ENCODE data around the gene STK11IP. TPM values are rescaled to one million over a fixed set of nuclear protein-coding genes. Genes with fewer than 3 reads are reported as not detected.

Gene STK11IP
- total RNA-seq, 1 experiment from 2014 or later: 11.7 TPM

DNA sequence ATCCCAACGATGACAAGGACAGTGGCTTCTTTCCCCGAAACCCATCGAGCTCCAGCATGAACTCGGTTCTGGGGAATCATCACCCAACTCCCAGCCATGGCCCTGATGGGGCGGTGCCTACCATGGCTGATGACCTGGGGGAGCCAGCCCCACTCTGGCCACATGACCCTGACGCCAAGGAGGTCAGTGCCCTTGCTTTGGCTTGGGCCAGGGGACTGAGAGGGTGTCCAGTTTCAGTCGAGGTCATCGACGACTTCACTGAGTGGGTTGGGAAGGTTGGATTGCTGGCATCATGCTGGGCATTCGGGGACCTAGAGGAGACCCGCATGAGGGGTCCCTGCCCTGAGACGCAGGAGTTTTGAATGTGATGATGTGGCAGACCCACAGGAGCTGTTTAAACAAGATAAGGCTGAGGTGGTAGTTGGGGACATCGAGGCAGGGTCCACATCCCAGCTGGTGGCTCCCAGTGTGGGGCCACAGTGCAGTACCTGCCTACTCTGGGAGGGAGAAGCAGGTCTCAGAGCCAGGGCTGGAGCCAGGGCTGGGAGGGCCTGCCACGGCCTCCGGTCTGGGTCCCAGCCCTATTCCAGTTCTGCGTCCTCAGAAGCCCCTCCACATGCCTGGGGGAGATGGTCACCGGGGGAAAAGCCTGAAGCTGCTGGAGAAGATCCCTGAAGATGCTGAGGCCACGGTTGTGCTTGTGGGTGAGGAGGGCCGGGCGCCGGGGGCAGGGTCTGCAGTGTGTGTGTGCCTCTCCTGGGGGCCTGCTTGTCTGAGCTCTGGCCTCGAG is 35.8 kb downstream of the STK11IP start:
- Histone ChIP-seq H3K4me3 (no peak overlapping the region), H3K4me1 (replicated peaks) (no peaks in the 10 kb centered on the region), H3K36me3 (peaks cover 3% of the 10 kb centered on the region), H3K9me3 (replicated peaks) (no peaks in the 10 kb centered on the region), H3K27ac (no peak overlapping the region), H3K27me3 (replicated peaks) (no peaks in the 10 kb centered on the region)
- peak in 1 of 2 experiments; percentile 41 for DNase-seq (ENCODE audit: low read depth in 1 of 2, low spot score in 2 of 2)

DNA sequence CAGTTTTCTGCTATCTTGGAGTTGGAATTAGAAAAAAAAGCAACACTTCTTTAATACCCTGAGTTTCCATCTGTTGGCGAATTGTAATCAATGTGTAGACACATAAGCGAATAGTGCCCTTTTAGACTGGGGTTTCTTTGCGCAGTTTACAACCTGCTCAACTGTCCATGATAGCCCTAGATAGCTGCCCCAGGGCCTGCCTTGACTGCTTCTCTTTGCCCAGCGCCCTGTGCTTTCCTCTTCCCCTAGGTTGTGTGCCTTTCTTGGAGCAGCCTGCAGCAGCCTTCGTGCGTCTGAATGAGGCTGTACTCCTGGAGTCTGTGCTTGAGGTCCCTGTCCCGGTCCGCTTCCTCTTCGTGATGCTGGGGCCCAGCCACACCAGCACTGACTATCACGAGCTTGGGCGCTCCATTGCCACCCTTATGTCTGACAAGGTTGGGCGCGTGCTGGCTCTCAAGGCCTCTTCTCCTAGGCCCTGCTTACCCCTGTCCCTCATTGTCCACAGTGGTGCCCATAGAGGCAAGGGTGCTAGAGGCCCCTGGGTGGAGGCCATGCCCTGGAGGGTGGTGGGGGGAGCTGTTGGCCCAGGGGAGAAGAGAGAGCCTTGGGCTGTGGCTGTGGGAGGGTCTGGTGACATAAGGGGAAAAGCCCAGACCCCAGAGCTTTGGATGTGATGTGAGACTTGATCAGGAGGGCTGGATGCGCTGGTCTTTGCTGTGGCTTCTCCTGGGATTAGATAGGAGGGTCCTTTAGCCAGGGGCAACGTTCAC is 36.7 kb downstream of the STK11IP start:
- Histone ChIP-seq H3K4me3 (no peak overlapping the region), H3K4me1 (replicated peaks) (no peaks in the 10 kb centered on the region), H3K9me3 (replicated peaks) (no peaks in the 10 kb centered on the region), H3K36me3 (peaks cover 3% of the 10 kb centered on the region), H3K27me3 (replicated peaks) (no peaks in the 10 kb centered on the region), H3K27ac (no peak overlapping the region)
- peak in 1 of 2 experiments; percentile 13 for DNase-seq (ENCODE audit: low read depth in 1 of 2, low spot score in 2 of 2)

DNA sequence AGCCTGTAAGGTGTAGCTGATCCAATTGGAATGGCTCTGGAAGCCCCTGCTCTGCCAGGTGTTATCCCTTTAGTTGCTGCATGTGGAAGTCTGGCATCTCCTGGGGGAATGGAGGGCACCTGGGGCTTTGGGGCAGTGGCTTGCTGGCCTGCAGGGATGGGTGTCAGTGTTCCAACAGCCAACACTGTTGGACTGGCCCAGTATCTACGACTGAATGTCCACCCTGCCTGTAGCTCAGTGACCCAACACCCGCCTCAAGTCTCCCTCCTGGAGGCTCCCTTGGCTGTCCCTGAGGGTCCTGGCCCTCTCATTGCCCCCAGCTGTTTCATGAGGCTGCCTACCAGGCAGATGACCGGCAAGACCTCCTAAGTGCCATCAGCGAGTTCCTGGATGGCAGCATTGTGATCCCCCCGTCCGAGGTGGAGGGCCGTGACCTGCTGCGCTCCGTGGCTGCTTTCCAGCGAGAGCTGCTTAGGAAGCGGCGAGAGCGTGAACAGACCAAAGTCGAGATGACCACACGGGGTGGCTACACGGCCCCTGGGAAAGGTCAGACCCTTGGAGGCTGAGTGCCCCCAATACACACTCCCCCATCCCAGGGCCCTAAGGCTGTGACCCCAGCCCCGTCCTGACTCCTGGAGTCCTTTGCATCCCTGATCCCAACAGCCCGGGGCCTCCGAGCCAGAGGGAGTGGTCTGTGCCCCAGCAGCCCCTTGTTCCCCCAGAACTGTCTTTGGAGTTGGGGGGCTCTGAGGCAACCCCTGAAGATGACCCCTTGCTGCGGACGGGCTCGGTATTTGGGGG is 37.5 kb downstream of the STK11IP start:
- H3K9me3 ChIP-seq (replicated peaks): no peaks in the 10 kb centered on the region
- no peak for DNase-seq (ENCODE audit: low read depth in 1 of 2, low spot score in 2 of 2)
- no peak overlapping the region for H3K27ac ChIP-seq
- H3K4me1 ChIP-seq (replicated peaks): no peaks in the 10 kb centered on the region
- no peak overlapping the region for H3K4me3 ChIP-seq
- H3K27me3 ChIP-seq (replicated peaks): no peaks in the 10 kb centered on the region
- H3K36me3 ChIP-seq: peaks cover 3% of the 10 kb centered on the region

DNA sequence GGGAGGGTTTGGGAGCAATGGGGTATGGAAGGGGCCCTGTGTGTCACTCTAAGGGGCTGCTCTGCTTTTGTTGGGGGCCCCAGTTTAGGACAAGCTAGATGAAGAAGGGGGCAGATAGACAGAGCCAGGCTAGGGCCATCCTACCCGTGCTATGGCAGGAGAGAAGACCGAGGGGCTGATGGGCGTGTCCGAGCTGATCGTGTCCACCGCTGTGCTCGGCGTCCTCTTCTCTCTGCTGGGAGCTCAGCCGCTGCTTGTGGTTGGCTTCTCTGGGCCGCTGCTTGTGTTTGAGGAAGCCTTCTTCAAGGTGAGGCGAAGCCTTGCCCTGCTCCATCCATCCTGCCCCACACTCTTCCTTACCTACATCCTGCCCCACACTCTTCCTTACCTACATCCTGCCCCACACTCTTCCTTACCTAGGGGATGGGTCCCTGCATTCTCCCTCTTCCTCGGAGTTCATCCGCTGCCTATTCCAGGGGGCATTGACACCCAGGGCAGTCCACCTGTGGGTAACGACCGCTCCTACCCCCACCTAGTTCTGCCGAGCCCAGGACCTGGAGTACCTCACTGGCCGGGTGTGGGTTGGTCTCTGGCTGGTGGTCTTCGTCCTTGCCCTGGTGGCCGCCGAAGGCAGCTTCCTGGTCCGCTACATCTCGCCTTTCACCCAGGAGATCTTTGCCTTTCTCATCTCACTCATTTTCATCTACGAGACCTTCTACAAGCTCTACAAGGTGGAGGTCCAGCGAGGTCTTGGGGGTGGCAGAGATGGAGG is 38.7 kb downstream of the STK11IP start:
- peaks cover 3% of the 10 kb centered on the region for H3K36me3 ChIP-seq
- no peak overlapping the region for H3K4me3 ChIP-seq
- no peaks in the 10 kb centered on the region for H3K4me1 ChIP-seq (replicated peaks)
- no peak overlapping the region for H3K27ac ChIP-seq
- H3K9me3 ChIP-seq (replicated peaks): no peaks in the 10 kb centered on the region
- peak in 1 of 2 experiments; percentile 34 for DNase-seq (ENCODE audit: low read depth in 1 of 2, low spot score in 2 of 2)
- no peaks in the 10 kb centered on the region for H3K27me3 ChIP-seq (replicated peaks)

DNA sequence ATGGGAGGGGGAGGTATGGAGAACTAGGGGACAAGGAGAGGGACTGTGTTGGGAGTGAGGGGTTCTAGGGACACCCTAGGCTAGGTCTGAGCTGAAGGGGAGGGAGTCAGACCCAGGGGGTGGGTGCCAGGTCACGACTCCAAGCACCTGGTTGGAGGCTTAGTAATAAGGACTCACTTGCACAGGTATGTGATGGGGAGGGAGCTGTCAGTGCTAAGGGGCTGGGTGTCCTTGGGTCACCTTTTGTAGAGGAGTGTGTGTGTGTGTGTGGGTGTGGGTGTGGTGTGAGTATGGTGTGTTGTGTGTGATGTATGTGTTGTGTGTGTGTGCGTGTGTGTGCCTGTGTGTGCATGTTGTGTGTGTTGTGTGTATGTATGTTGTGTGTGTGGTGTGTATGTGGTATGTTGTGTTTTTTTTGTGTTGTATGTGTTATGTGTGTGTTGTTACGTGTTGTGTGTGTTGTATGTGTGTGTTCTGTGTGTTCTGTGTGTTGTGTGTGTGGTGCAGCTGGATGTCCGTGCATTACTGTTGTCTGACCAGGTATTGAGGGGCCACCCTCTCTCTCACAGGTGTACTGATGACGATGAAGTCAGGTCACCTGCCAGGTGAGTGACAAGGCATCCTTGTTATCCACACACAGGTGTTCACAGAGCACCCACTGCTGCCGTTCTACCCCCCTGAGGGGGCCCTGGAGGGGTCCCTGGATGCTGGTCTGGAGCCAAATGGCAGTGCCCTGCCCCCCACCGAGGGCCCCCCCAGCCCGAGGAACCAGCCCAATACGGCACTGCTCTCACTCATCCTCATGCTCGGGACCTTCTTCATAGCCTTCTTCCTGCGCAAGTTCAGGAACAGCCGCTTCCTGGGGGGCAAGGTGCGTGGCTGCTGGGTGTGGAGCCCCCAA is 39.5 kb downstream of the STK11IP start:
- H3K4me3 ChIP-seq: no peak overlapping the region
- no peaks in the 10 kb centered on the region for H3K27me3 ChIP-seq (replicated peaks)
- DNase-seq (ENCODE audit: low read depth in 1 of 2, low spot score in 2 of 2): peak in 1 of 2 experiments; percentile 33
- H3K4me1 ChIP-seq (replicated peaks): peaks cover 2% of the 10 kb centered on the region
- H3K27ac ChIP-seq: no peak overlapping the region
- peaks cover 3% of the 10 kb centered on the region for H3K36me3 ChIP-seq
- H3K9me3 ChIP-seq (replicated peaks): no peaks in the 10 kb centered on the region

DNA sequence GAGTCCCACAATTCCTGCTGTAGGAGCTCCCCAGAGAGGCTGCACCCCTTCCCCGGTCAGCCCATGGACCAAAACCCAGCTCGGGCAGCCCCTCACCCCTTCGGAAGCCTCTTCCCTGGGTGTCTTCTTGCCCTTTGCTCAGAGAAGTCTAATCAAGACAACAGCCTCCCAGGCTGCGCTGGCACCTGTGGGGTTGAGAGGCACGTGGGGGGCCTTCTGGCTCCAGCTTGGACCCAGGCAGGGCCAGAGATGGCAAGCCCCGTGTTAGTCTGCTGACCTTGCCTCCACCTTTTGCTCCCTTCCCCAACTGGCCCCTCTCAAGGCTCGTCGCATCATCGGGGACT is 40.2 kb downstream of the STK11IP start:
- Histone ChIP-seq H3K36me3 (peaks cover 3% of the 10 kb centered on the region), H3K27me3 (replicated peaks) (no peaks in the 10 kb centered on the region), H3K4me1 (replicated peaks) (peaks cover 8% of the 10 kb centered on the region), H3K27ac (no peak overlapping the region), H3K4me3 (no peak overlapping the region), H3K9me3 (replicated peaks) (no peaks in the 10 kb centered on the region)
- peak in 1 of 2 experiments; percentile 39 for DNase-seq (ENCODE audit: low read depth in 1 of 2, low spot score in 2 of 2)

DNA sequence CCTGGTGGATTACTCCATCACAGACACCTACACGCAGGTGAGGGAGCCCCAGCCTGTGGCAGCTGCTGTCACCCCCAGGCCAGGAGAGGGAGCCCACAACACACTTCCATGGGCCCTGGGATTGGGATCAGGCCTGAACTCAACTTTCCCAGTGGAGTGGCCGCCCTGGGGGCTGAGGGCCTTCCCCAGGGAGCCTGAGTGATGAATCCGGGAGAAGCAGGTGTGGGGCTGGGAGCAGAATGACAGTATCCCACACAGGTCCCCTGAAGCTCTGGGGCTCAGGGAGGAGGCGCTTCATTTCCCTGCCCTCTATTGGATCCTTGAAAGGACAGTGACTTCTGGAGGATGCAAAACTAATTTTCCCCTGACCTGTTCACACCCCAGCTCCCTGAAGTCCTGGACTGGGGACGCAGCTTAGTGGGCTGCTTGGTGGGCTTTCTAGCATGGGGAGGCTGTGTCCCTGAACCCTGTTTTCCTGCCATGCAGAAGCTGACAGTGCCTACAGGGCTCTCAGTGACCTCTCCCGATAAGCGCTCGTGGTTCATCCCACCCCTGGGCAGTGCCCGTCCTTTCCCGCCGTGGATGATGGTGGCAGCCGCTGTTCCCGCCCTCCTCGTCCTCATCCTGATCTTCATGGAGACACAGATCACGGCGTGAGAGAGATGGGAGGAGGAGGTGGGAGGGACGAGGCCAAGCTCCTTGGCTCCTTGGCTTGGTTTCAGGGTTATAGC is 40.7 kb downstream of the STK11IP start:
- no peak for DNase-seq (ENCODE audit: low read depth in 1 of 2, low spot score in 2 of 2)
- Histone ChIP-seq H3K4me3 (no peak overlapping the region), H3K36me3 (peaks cover under 1% of the 10 kb centered on the region), H3K27me3 (replicated peaks) (no peaks in the 10 kb centered on the region), H3K4me1 (replicated peaks) (peaks cover 13% of the 10 kb centered on the region), H3K9me3 (replicated peaks) (no peaks in the 10 kb centered on the region), H3K27ac (no peak overlapping the region)

DNA sequence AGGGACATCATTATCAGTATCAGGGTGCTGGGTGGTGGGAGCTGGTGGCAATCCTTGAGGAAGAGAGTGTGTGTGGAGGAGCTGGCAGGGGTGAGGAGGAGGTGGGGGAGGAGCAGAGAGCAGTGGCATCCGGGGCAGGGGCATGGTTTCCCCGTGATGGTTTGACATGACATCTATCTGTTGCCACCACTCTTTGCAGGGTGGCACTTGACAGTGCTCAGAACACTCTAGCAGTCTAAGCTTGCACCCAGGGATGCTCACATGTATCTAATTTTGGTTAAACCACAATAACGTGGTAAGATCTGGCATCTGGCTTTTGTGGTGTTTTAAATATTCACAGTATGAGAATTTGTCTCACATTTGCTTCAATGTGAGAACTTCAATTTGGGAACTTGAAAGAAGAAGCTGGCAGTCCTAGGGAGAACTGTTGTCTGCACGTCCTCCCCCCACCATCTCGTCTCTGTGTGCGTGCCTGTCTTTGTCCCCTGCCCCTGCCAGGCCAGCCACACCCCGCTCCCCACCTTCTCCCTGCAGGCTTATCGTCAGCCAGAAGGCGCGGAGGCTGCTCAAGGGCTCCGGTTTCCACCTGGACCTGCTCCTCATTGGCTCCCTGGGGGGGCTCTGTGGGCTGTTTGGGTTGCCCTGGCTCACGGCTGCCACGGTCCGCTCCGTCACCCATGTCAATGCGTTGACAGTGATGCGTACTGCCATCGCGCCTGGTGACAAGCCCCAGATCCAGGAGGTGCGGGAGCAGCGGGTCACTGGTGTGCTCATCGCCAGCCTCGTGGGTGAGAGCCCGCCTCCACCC is 41.5 kb downstream of the STK11IP start:
- no peak for DNase-seq (ENCODE audit: low read depth in 1 of 2, low spot score in 2 of 2)
- Histone ChIP-seq H3K36me3 (no peaks in the 10 kb centered on the region; the same call in 1 of the 2 replicates), H3K27me3 (replicated peaks) (no peaks in the 10 kb centered on the region), H3K4me1 (replicated peaks) (peaks cover 13% of the 10 kb centered on the region), H3K4me3 (no peak overlapping the region), H3K27ac (no peak overlapping the region), H3K9me3 (replicated peaks) (no peaks in the 10 kb centered on the region)

DNA sequence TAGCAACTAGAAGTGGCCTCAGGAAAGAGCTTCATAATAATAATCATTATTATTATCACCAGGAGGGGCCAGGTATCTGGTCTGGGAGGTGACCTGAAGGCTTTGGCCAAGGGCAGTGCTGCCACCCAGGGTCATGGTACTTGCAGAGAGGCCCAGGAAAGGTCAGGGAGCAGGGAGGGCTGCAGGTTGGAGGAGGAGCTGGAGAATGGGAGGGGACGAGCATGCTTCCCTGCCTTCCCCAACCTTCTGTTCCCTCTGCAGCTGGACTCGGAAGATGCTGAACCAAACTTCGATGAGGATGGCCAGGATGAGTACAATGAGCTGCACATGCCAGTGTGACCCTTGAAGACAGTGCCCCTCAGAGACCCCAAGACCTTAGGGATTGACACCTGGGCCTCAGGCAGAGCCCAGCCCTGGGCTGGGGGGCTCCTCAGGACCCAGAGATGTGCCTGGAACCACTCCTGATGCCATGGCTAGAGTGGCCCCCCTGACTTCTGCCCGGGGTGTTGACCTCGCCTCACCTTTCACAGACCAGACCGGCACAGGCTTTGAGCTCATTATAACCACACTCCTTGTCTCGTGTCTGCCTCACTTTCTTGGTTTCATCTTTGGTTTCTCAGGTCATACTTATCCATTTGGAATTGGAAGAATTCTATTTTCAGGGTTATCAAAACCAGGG is 43.9 kb downstream of the STK11IP start:
- Histone ChIP-seq H3K4me3 (no peak overlapping the region), H3K27me3 (replicated peaks) (no peaks in the 10 kb centered on the region), H3K27ac (no peak overlapping the region), H3K36me3 (no peaks in the 10 kb centered on the region), H3K9me3 (replicated peaks) (no peaks in the 10 kb centered on the region), H3K4me1 (replicated peaks) (peaks cover 33% of the 10 kb centered on the region)
- DNase-seq (ENCODE audit: low read depth in 1 of 2, low spot score in 2 of 2): no peak

DNA sequence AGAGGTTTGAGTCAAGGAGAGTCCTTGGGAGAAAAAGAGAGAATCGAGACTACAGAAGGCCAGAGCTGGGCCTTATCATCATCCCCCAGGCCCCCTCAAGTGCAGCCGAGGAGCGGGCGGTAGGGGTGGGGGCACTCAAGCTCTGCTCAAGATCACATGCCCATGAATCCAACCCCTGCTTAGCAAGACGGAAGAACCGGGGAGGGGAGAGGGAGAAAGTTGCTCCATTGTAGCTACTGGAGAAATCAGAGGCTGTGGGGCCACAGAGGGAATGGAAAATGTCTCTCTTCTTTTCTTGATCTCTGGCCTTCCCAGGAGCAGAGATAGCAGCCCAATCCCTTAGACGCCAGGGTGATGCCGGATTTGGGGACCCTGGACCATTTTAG is 44.4 kb downstream of the STK11IP start:
- Histone ChIP-seq H3K27me3 (replicated peaks) (no peaks in the 10 kb centered on the region), H3K4me1 (replicated peaks) (peaks cover 33% of the 10 kb centered on the region), H3K9me3 (replicated peaks) (no peaks in the 10 kb centered on the region), H3K27ac (no peak overlapping the region), H3K36me3 (no peaks in the 10 kb centered on the region), H3K4me3 (no peak overlapping the region)
- no peak for DNase-seq (ENCODE audit: low read depth in 1 of 2, low spot score in 2 of 2)

DNA sequence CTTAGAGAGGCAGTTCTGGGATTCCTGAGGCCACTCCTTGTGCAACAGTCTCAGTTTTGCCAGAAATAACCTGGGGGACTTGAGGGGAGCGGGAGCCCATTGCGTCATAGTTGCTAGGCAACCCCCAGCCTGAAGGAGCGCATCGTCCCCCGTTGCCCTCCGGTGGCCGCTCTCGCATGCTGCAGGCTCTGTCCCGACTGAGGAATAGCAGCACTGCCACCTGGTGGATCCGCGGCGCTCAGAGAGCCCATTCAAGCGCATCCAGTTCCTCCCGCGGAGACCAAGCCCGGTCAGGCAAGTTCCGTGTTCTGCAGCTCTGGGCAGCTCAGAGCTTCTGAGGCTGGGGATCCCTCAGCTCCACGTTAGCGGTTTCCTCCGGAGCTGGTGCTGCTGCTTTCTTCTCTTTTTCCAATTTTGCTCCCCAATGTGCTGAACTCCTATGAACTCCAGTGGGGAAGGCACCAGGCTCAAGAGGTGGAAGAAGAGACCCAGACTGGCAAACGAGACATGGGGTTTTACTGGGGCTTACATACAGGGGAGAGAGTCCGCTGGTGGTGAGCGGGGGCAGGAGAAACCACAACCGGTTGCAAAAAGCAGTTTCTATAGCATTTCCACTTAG is 44.9 kb downstream of the STK11IP start:
- no peak overlapping the region for H3K4me3 ChIP-seq
- peak; percentile 83 to 96 for DNase-seq (ENCODE audit: low read depth in 1 of 2, low spot score in 2 of 2)
- no peaks in the 10 kb centered on the region for H3K36me3 ChIP-seq
- H3K9me3 ChIP-seq (replicated peaks): no peaks in the 10 kb centered on the region
- H3K27ac ChIP-seq: no peak overlapping the region
- H3K4me1 ChIP-seq (replicated peaks): peaks cover 33% of the 10 kb centered on the region
- H3K27me3 ChIP-seq (replicated peaks): no peaks in the 10 kb centered on the region

Data from SJSA1 (cell line).